Esophagus squamous epithelium (tissue), 5 donors: ENCODE measurements around the gene ZNF845. TPM values are rescaled to one million over a fixed set of nuclear protein-coding genes. Genes with fewer than 3 reads are reported as not detected.

Experiments
- DNase-seq: peaks from one replicate; lab custom pipeline; 2025; lab: John Stamatoyannopoulos, UW
- H3K27ac ChIP-seq, 4 donors: fragments of 200-600 bp; sonication (generic); one replicate each; pipeline ENCODE4 v1.5.1; 2016 to 2019; ENCODE audit warnings: mild to moderate bottlenecking in 1 of 4
- H3K27me3 ChIP-seq, 4 donors: fragments of 200-600 bp; sonication (generic); 1 replicate in 3 of 4; 2 replicates in 1 of 4; pipeline versions ENCODE4 v1.5.1 to v1.6.0; 2017 to 2021; ENCODE audit warnings: antibody characterized with exemption in 1 of 4
- H3K36me3 ChIP-seq, 3 donors: fragments of 200-600 bp; sonication (generic); one replicate each; pipeline ENCODE4 v1.5.1; 2016 to 2019
- H3K4me1 ChIP-seq, 3 donors: fragments of 200-600 bp; sonication (generic); one replicate each; pipeline ENCODE4 v1.5.1; 2017 to 2019
- H3K4me3 ChIP-seq, 4 donors: fragments of 200-600 bp; sonication (generic); 1 replicate in 3 of 4; 2 replicates in 1 of 4; pipeline ENCODE4 v1.5.1; 2016 to 2019; ENCODE audit warnings: mild to moderate bottlenecking in 2 of 4, moderate library complexity in 1 of 4
- H3K9me3 ChIP-seq, 3 donors: fragments of 200-600 bp; sonication (generic); one replicate each; pipeline ENCODE4 v1.5.1; 2016 to 2019
- CTCF ChIP-seq, 6 experiments: fragments of 450-650 bp in 4 of 6; fragments of 200-600 bp in 2 of 6; sonication (generic) in 2 of 6; IDR thresholded peaks; one replicate each; pipeline ENCODE4 v1.5.1; 2016 to 2019; ENCODE audit warnings: antibody characterized with exemption in 6 of 6, mild to moderate bottlenecking in 4 of 6, moderate library complexity in 4 of 6
- POLR2A ChIP-seq, 4 donors: fragments of 450-650 bp; IDR thresholded peaks; one replicate each; pipeline ENCODE4 v1.6.1; 2017; ENCODE audit warnings: antibody characterized with exemption in 4 of 4, mild to moderate bottlenecking in 4 of 4, moderate library complexity in 3 of 4
- WGBS, 2 donors: methylation state at CpG; one replicate each; pipeline ENCODE4 v1.1.5; 2018; 5-methylcytosine and 5-hydroxymethylcytosine counted together
- intact Hi-C: fragments of 100-400 bp; cut with DNase I; formaldehyde crosslinking; loops from one replicate; pipeline ENCODE4 v1.15.0; 2022
- total RNA-seq, 4 donors: library from RNA; depleted of rRNA; stranded (reverse); fragments of >200 nt; gene quantifications; one replicate each; pipeline ENCODE4 v1.1.0, GENCODE V29; 2016
- donor health status: DM: yes; HTN: yes; CAD: no.

Gene ZNF845
- total RNA-seq, 4 donors from 2014 or later: 2.3 to 7.1 (median 4.4) TPM

GRCh38 chr19:53308339-53308811, 25.2 kb upstream of the ZNF845 start:
- TF ChIP-seq CTCF (IDR thresholded peaks at IDR 0.05): peak in 2 of 6 experiments; percentile 10 to 30
- TF ChIP-seq POLR2A (IDR thresholded peaks at IDR 0.05): no peak
- peaks cover 0 to 5% (median 0%) of the 10 kb centered on the region in 3 donors for H3K4me1 ChIP-seq
- 20 to 40% methylated on average over 1 to 13 of the region's 32 CpGs for WGBS, 2 donors
- no peak for DNase-seq
- no peaks in the 10 kb centered on the region for H3K36me3 ChIP-seq
- intact Hi-C loops: no loop called here
- H3K27ac ChIP-seq: no peak overlapping the region
- H3K9me3 ChIP-seq: peaks cover 0 to 23% (median 8%) of the 10 kb centered on the region in 3 donors
- peak overlapping the region in 1 of 4 donors; percentile 35 for H3K4me3 ChIP-seq
- H3K27me3 ChIP-seq: peaks cover 0 to 49% (median 0%) of the 10 kb centered on the region in 4 donors

GRCh38 chr19:53311044-53311443, 22.5 kb upstream of the ZNF845 start:
- Histone ChIP-seq H3K27ac (no peak overlapping the region), H3K4me1 (peaks cover 0 to 5% (median 0%) of the 10 kb centered on the region in 3 donors), H3K36me3 (no peaks in the 10 kb centered on the region), H3K27me3 (peaks cover 0 to 49% (median 0%) of the 10 kb centered on the region in 4 donors), H3K9me3 (peaks cover 0 to 19% (median 8%) of the 10 kb centered on the region in 3 donors), H3K4me3 (no peak overlapping the region)
- intact Hi-C loops: no loop called here
- 49 to 64% methylated on average over 11 of the region's 11 CpGs for WGBS, 2 donors
- DNase-seq: no peak
- TF ChIP-seq CTCF (IDR thresholded peaks at IDR 0.05): no peak
- TF ChIP-seq POLR2A (IDR thresholded peaks at IDR 0.05): no peak

- Histone ChIP-seq H3K4me1 (peaks cover 0 to 5% (median 0%) of the 10 kb centered on the region in 3 donors), H3K9me3 (peaks cover 0 to 19% (median 8%) of the 10 kb centered on the region in 3 donors), H3K36me3 (no peaks in the 10 kb centered on the region), H3K27ac (no peak overlapping the region), H3K27me3 (peaks cover 0 to 41% (median 0%) of the 10 kb centered on the region in 4 donors), H3K4me3 (no peak overlapping the region)
- no peak for TF ChIP-seq POLR2A (IDR thresholded peaks at IDR 0.05)
- no peak for TF ChIP-seq CTCF (IDR thresholded peaks at IDR 0.05)
- WGBS, 2 donors: 68 to 74% methylated on average over 12 of the region's 12 CpGs
- intact Hi-C loops: no loop called here
- DNase-seq: no peak
These were observed 21.7 kb upstream of the ZNF845 start for GRCh38 chr19:53311897-53312296.

GRCh38 chr19:53328967-53329366, 4.6 kb upstream of the ZNF845 start:
- TF ChIP-seq CTCF (IDR thresholded peaks at IDR 0.05) (no peak), POLR2A (IDR thresholded peaks at IDR 0.05) (no peak)
- Histone ChIP-seq H3K4me1 (peaks cover 0 to 10% (median 4%) of the 10 kb centered on the region in 3 donors), H3K4me3 (peak overlapping the region in 2 of 4 donors; percentile 8 to 46), H3K36me3 (no peaks in the 10 kb centered on the region), H3K27ac (no peak overlapping the region), H3K27me3 (peaks cover 0 to 22% (median 0%) of the 10 kb centered on the region in 4 donors), H3K9me3 (peaks cover 0 to 38% (median 19%) of the 10 kb centered on the region in 3 donors)
- DNase-seq: no peak
- WGBS, 2 donors: 21 to 34% methylated on average over 22 to 23 of the region's 24 CpGs
- intact Hi-C loops: no loop called here

- Histone ChIP-seq H3K27ac (peak overlapping the region in 2 of 4 donors; percentile 87), H3K9me3 (peaks cover 0 to 21% (median 12%) of the 10 kb centered on the region in 3 donors), H3K4me1 (peaks cover 0 to 21% (median 4%) of the 10 kb centered on the region in 3 donors), H3K27me3 (no peaks in the 10 kb centered on the region), H3K4me3 (peak overlapping the region; percentile 61 to 87 (median 71)), H3K36me3 (peaks cover 0 to 7% (median 0%) of the 10 kb centered on the region in 3 donors)
- DNase-seq: no peak
- WGBS, 2 donors: 41 to 52% methylated on average over 14 of the region's 14 CpGs
- intact Hi-C loops: no loop called here
- TF ChIP-seq POLR2A (IDR thresholded peaks at IDR 0.05): no peak
- no peak for TF ChIP-seq CTCF (IDR thresholded peaks at IDR 0.05)
These were observed 1.1 kb upstream of the ZNF845 start for GRCh38 chr19:53332484-53332883.
